ENCODE results near the gene NSG2. TPM values are rescaled to one million over a fixed set of nuclear protein-coding genes. Genes with fewer than 3 reads are reported as not detected.

NSG2 gene
- total and polyA plus RNA-seq, 12 donors: 0.11 to 0.82 (median 0.34) TPM; not detected in 2

DNA sequence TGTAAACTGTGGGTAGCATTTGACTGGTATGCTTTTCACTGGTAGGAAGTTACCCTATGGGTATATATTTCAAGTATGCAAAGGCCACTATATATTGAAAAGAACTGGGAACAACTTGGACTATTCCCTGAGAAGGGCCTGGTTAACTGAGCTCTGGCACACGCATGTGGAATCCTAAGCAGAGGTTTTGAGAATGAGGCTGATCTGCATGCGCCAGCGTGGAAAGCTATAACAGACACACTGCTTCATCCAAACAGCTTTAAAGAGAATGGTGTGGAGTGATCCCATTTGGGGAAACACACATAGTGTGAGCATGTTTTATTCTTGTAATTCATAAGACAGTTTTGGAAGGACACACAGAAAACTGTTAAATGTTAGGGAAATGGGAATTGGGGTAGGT, 8.4 kb downstream of the NSG2 start:
- Histone ChIP-seq H3K4me1 (peaks cover 0 to 5% (median 0%) of the 10 kb centered on the region in 9 donors), H3K4me3 (no peak overlapping the region), H3K27ac (no peak overlapping the region), H3K36me3 (no peaks in the 10 kb centered on the region), H3K9me3 (no peaks in the 10 kb centered on the region), H3K27me3 (peaks cover 0 to 9% (median 0%) of the 10 kb centered on the region in 7 donors)
- TF ChIP-seq CTCF (IDR thresholded peaks at IDR 0.05): no peak
- ATAC-seq: no peak
- intact Hi-C loops (cut with DNase I): no loop called here
- no peak for DNase-seq
- 91 to 95% methylated on average over 3 of the region's 3 CpGs for WGBS, 2 donors

GRCh38 chr5:174056064-174056847, 10.8 kb downstream of the NSG2 start:
- Histone ChIP-seq H3K9me3 (peaks cover 0 to 8% (median 0%) of the 10 kb centered on the region in 11 donors), H3K36me3 (no peaks in the 10 kb centered on the region), H3K27me3 (peaks cover 0 to 2% (median 0%) of the 10 kb centered on the region in 7 donors), H3K4me3 (no peak overlapping the region), H3K27ac (no peak overlapping the region), H3K4me1 (peaks cover 0 to 5% (median 0%) of the 10 kb centered on the region in 9 donors)
- WGBS, 2 donors: 62 to 66% methylated on average over 4 of the region's 4 CpGs
- DNase-seq (peak in 1 of 2 donors; percentile 40), ATAC-seq (peak in 6 of 8 donors; percentile 54 to 86 (median 72))
- TF ChIP-seq CTCF (IDR thresholded peaks at IDR 0.05): no peak
- intact Hi-C loops (cut with DNase I): no loop called here

- Histone ChIP-seq H3K4me1 (peaks cover 0 to 5% (median 0%) of the 10 kb centered on the region in 9 donors), H3K4me3 (no peak overlapping the region), H3K36me3 (no peaks in the 10 kb centered on the region), H3K27me3 (peaks cover 0 to under 1% (median 0%) of the 10 kb centered on the region in 7 donors), H3K9me3 (peaks cover 0 to 8% (median 0%) of the 10 kb centered on the region in 11 donors), H3K27ac (no peak overlapping the region)
- DNase-seq: no peak
- TF ChIP-seq CTCF (IDR thresholded peaks at IDR 0.05): no peak
- intact Hi-C loops (cut with DNase I): no loop called here
- 58 to 73% methylated on average over 6 of the region's 6 CpGs for WGBS, 2 donors
- no peak for ATAC-seq
Measured at GRCh38 chr5:174057206-174057605, 11.7 kb downstream of the NSG2 start.

DNA sequence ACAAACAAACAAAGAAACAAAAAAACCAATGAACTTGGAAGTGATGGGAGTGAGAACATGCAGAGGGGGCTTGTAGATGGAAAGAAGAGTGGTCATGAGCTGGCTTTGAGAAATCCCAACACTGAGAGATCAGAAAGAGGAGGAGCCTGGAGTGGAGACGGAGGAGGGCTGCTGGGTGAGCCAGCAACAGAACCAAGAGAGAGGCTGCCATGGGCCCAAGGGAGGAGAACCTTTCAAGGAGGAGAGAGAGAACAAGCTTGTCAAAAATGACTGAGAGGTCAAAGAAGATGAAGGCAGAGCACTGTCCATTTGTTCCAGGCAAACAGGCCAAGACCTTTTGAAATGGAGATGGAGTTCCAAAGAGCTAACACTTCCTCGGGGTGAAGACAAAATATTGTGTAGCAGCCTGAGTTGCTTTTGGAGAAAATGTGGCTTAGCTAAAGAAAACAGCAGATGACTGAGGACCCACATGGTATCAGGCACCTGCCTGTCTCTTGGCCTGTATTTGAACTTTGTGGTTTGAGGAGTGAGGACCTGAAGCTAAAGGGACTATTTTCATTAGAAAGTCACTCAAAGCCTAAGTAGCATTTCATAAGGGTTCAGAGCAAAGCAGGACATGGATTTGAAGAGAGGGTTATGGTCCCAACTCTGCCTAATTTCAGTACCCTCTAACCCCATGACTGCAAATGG, 13.1 kb downstream of the NSG2 start:
- peaks cover 0 to 5% (median 0%) of the 10 kb centered on the region in 9 donors for H3K4me1 ChIP-seq
- H3K27ac ChIP-seq: no peak overlapping the region
- intact Hi-C loops (cut with DNase I): no loop called here
- H3K27me3 ChIP-seq: peaks cover 0 to 10% (median 7%) of the 10 kb centered on the region in 7 donors
- no peak overlapping the region for H3K4me3 ChIP-seq
- ATAC-seq (no peak), DNase-seq (no peak)
- WGBS, 2 donors: 72 to 78% methylated on average over 2 of the region's 2 CpGs
- peaks cover 0 to 8% (median 0%) of the 10 kb centered on the region in 11 donors for H3K9me3 ChIP-seq
- no peak for TF ChIP-seq CTCF (IDR thresholded peaks at IDR 0.05)
- no peaks in the 10 kb centered on the region for H3K36me3 ChIP-seq

Data from heart right ventricle (tissue), 16 donors.